Esophagus squamous epithelium (tissue), 5 donors: Measurements from ENCODE around the gene TIMM44. TPM values are rescaled to one million over a fixed set of nuclear protein-coding genes. Genes with fewer than 3 reads are reported as not detected.

Experiments
- DNase-seq: peaks from one replicate; lab custom pipeline; 2025; lab: John Stamatoyannopoulos, UW
- H3K27ac ChIP-seq, 4 donors: fragments of 200-600 bp; sonication (generic); one replicate each; pipeline ENCODE4 v1.5.1; 2016 to 2019; ENCODE audit warnings: mild to moderate bottlenecking in 1 of 4
- H3K27me3 ChIP-seq, 4 donors: fragments of 200-600 bp; sonication (generic); 1 replicate in 3 of 4; 2 replicates in 1 of 4; pipeline versions ENCODE4 v1.5.1 to v1.6.0; 2017 to 2021; ENCODE audit warnings: antibody characterized with exemption in 1 of 4
- H3K36me3 ChIP-seq, 3 donors: fragments of 200-600 bp; sonication (generic); one replicate each; pipeline ENCODE4 v1.5.1; 2016 to 2019
- H3K4me1 ChIP-seq, 3 donors: fragments of 200-600 bp; sonication (generic); one replicate each; pipeline ENCODE4 v1.5.1; 2017 to 2019
- H3K4me3 ChIP-seq, 4 donors: fragments of 200-600 bp; sonication (generic); 1 replicate in 3 of 4; 2 replicates in 1 of 4; pipeline ENCODE4 v1.5.1; 2016 to 2019; ENCODE audit warnings: mild to moderate bottlenecking in 2 of 4, moderate library complexity in 1 of 4
- H3K9me3 ChIP-seq, 3 donors: fragments of 200-600 bp; sonication (generic); one replicate each; pipeline ENCODE4 v1.5.1; 2016 to 2019
- CTCF ChIP-seq, 6 experiments: fragments of 450-650 bp in 4 of 6; fragments of 200-600 bp in 2 of 6; sonication (generic) in 2 of 6; IDR thresholded peaks; one replicate each; pipeline ENCODE4 v1.5.1; 2016 to 2019; ENCODE audit warnings: antibody characterized with exemption in 6 of 6, mild to moderate bottlenecking in 4 of 6, moderate library complexity in 4 of 6
- POLR2A ChIP-seq, 4 donors: fragments of 450-650 bp; IDR thresholded peaks; one replicate each; pipeline ENCODE4 v1.6.1; 2017; ENCODE audit warnings: antibody characterized with exemption in 4 of 4, mild to moderate bottlenecking in 4 of 4, moderate library complexity in 3 of 4
- WGBS, 2 donors: methylation state at CpG; one replicate each; pipeline ENCODE4 v1.1.5; 2018; 5-methylcytosine and 5-hydroxymethylcytosine counted together
- intact Hi-C: fragments of 100-400 bp; cut with DNase I; formaldehyde crosslinking; loops from one replicate; pipeline ENCODE4 v1.15.0; 2022
- total RNA-seq, 4 donors: library from RNA; depleted of rRNA; stranded (reverse); fragments of >200 nt; gene quantifications; one replicate each; pipeline ENCODE4 v1.1.0, GENCODE V29; 2016
- donor health status: DM: yes; HTN: yes; CAD: no.

TIMM44 gene
- total RNA-seq, 4 donors from 2014 or later = 36.4 to 52.6 (median 45.5) TPM

- no peak overlapping the region for H3K27ac ChIP-seq
- TF ChIP-seq POLR2A (IDR thresholded peaks at IDR 0.05) (no peak), CTCF (IDR thresholded peaks at IDR 0.05) (no peak)
- intact Hi-C loops = no loop called here
- no peak for DNase-seq
- peaks cover 17 to 42% (median 24%) of the 10 kb centered on the region in 3 donors for H3K4me1 ChIP-seq
- H3K27me3 ChIP-seq = peaks cover 10 to 42% (median 21%) of the 10 kb centered on the region in 4 donors
- no peak overlapping the region for H3K4me3 ChIP-seq
- 87 to 100% methylated on average over 4 to 14 of the region's 31 CpGs for WGBS, 2 donors
- peaks cover 30 to 56% (median 33%) of the 10 kb centered on the region in 3 donors for H3K36me3 ChIP-seq
- H3K9me3 ChIP-seq = no peaks in the 10 kb centered on the region
Observed at GRCh38 chr19:7912144-7912696, 31.2 kb downstream of the TIMM44 start.

GRCh38 chr19:7911508-7912143 is 31.8 kb downstream of the TIMM44 start:
- Histone ChIP-seq H3K27ac (no peak overlapping the region), H3K36me3 (peaks cover 30 to 60% (median 33%) of the 10 kb centered on the region in 3 donors), H3K4me1 (peaks cover 11 to 42% (median 24%) of the 10 kb centered on the region in 3 donors), H3K27me3 (peaks cover 10 to 36% (median 18%) of the 10 kb centered on the region in 4 donors), H3K4me3 (no peak overlapping the region), H3K9me3 (no peaks in the 10 kb centered on the region)
- WGBS, 2 donors = 90% methylated on average over 2 to 6 of the region's 18 CpGs
- DNase-seq = no peak
- TF ChIP-seq POLR2A (IDR thresholded peaks at IDR 0.05) (no peak), CTCF (IDR thresholded peaks at IDR 0.05) (no peak)
- intact Hi-C loops = no loop called here

GRCh38 chr19:7910321-7911161 is 32.9 kb downstream of the TIMM44 start:
- WGBS, 2 donors = 92 to 97% methylated on average over 14 to 15 of the region's 54 CpGs
- intact Hi-C loops = no loop called here
- no peak for DNase-seq
- peaks cover under 1 to 42% (median 23%) of the 10 kb centered on the region in 3 donors for H3K4me1 ChIP-seq
- no peak for TF ChIP-seq POLR2A (IDR thresholded peaks at IDR 0.05)
- no peak for TF ChIP-seq CTCF (IDR thresholded peaks at IDR 0.05)
- H3K9me3 ChIP-seq = no peaks in the 10 kb centered on the region
- peaks cover under 1 to 26% (median 9%) of the 10 kb centered on the region in 4 donors for H3K27me3 ChIP-seq
- H3K27ac ChIP-seq = no peak overlapping the region
- peaks cover 30 to 71% (median 40%) of the 10 kb centered on the region in 3 donors for H3K36me3 ChIP-seq
- no peak overlapping the region for H3K4me3 ChIP-seq

- Histone ChIP-seq H3K36me3 (peaks cover 30 to 73% (median 40%) of the 10 kb centered on the region in 3 donors), H3K4me1 (peaks cover 9 to 49% (median 32%) of the 10 kb centered on the region in 3 donors), H3K27me3 (peaks cover 0 to 16% (median 2%) of the 10 kb centered on the region in 4 donors), H3K4me3 (no peak overlapping the region), H3K27ac (no peak overlapping the region), H3K9me3 (no peaks in the 10 kb centered on the region)
- intact Hi-C loops = loop anchor here (10.0 kb wide), 1 partner anchor 55 kb away; no protein-coding TSS in a partner anchor
- WGBS, 2 donors = no CpG with 5 or more reads among the region's 21 CpGs
- TF ChIP-seq CTCF (IDR thresholded peaks at IDR 0.05) (no peak), POLR2A (IDR thresholded peaks at IDR 0.05) (no peak)
- DNase-seq = no peak
Observed at GRCh38 chr19:7909471-7910067, 33.9 kb downstream of the TIMM44 start.
